ENCODE results near the gene KCNJ6. TPM values are rescaled to one million over a fixed set of nuclear protein-coding genes. Genes with fewer than 3 reads are reported as not detected.

KCNJ6 gene
- total RNA-seq, 4 donors from 2014 or later: not detected

DNA sequence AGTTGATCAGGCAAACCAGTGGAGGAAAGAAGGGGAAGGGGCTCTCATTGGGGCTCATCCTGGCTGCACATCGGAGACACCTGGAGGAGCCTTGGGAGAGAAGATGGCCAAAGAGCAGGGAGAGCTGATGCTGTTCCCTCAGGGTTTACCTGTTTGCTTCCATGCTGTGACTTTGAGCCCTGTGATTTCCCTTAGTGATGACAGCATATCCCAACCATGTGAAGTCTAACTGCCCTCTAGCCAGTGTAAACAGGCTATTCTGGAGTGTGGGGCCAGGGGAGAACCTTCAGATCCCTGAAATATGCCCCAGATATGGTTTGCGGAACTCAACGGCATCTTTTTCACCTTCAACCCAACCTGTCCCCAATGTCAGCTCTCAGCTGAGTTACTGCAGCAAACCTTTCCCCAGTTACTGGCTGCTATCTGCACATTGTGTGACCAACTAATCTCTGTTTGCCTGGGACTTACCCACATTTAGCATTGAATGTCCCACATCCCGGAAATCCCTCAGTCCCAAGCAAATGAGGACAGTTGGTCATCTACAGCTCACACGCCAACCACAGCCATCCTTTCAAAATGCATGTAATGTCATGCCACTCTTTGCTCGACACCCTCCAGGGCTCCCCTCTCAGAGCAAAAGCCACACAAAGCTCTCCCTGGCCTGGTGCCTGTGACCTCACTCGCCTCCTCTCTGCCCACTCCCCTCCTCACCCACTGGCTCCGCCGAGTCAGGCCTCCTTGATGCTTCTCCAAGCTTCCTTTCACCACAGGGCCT, 242.3 kb downstream of the KCNJ6 start:
- DNase-seq: no peak
- no peak for ATAC-seq
- Histone ChIP-seq H3K4me1 (peaks cover 3 to 4% of the 10 kb centered on the region in 2 donors), H3K27me3 (peaks cover 0 to 3% (median 0%) of the 10 kb centered on the region in 3 donors), H3K9me3 (no peaks in the 10 kb centered on the region), H3K27ac (no peak overlapping the region), H3K36me3 (no peaks in the 10 kb centered on the region), H3K4me3 (no peak overlapping the region)
- TF ChIP-seq CTCF (IDR thresholded peaks at IDR 0.05 in 4 of 5, conservative IDR thresholded peaks at IDR 0.05 in 1 of 5): no peak
- TF ChIP-seq POLR2A (IDR thresholded peaks at IDR 0.05): no peak
- intact Hi-C loops (cut with DNase I; ENCODE audit: low total_unique reads): loop anchor here (2.0 kb wide), 1 partner anchor 683 kb away; no protein-coding TSS in a partner anchor
- in situ Hi-C loops (cut with MboI; ENCODE audit: low sequenced_read_pairs in 4 of 4): no loop called here

DNA sequence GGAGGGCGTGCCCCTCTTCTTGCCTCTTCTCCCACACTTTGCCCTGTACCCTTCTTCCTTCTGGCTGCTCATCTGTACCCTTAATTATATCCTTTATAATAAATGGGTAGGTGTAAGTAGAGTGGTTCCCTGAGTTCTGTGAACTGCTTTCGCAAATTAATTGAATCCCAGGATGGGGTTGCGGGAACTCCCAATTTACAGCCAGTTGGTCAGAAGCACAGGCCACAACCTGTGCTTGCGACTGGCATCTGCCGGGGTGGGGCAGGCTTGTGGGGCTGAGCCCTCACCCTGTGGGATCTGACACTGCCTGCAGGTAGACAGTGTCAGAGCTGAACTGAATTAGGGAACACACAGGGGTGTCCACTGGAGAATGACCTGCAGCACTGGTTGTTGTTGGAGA, 244.9 kb downstream of the KCNJ6 start:
- in situ Hi-C loops (cut with MboI; ENCODE audit: low sequenced_read_pairs in 4 of 4): no loop called here
- intact Hi-C loops (cut with DNase I; ENCODE audit: low total_unique reads): no loop called here
- TF ChIP-seq POLR2A (IDR thresholded peaks at IDR 0.05) (no peak), CTCF (IDR thresholded peaks at IDR 0.05 in 4 of 5, conservative IDR thresholded peaks at IDR 0.05 in 1 of 5) (no peak)
- no peak for ATAC-seq
- no peak overlapping the region for H3K27ac ChIP-seq
- no peak for DNase-seq
- no peak overlapping the region for H3K4me3 ChIP-seq
- peaks cover 3 to 4% of the 10 kb centered on the region in 2 donors for H3K4me1 ChIP-seq
- H3K36me3 ChIP-seq: no peaks in the 10 kb centered on the region
- peaks cover 0 to 3% (median 0%) of the 10 kb centered on the region in 3 donors for H3K27me3 ChIP-seq
- no peaks in the 10 kb centered on the region for H3K9me3 ChIP-seq

GRCh38 chr21:37670883-37671282, 245.4 kb downstream of the KCNJ6 start:
- H3K27me3 ChIP-seq: peaks cover 0 to 3% (median 0%) of the 10 kb centered on the region in 3 donors
- H3K9me3 ChIP-seq: no peaks in the 10 kb centered on the region
- in situ Hi-C loops (cut with MboI; ENCODE audit: low sequenced_read_pairs in 4 of 4) (no loop called here), intact Hi-C loops (cut with DNase I; ENCODE audit: low total_unique reads) (no loop called here)
- no peak overlapping the region for H3K27ac ChIP-seq
- TF ChIP-seq POLR2A (IDR thresholded peaks at IDR 0.05): no peak
- TF ChIP-seq CTCF (IDR thresholded peaks at IDR 0.05 in 4 of 5, conservative IDR thresholded peaks at IDR 0.05 in 1 of 5): no peak
- peaks cover 3 to 4% of the 10 kb centered on the region in 2 donors for H3K4me1 ChIP-seq
- H3K36me3 ChIP-seq: no peaks in the 10 kb centered on the region
- ATAC-seq (no peak), DNase-seq (no peak)
- no peak overlapping the region for H3K4me3 ChIP-seq

DNA sequence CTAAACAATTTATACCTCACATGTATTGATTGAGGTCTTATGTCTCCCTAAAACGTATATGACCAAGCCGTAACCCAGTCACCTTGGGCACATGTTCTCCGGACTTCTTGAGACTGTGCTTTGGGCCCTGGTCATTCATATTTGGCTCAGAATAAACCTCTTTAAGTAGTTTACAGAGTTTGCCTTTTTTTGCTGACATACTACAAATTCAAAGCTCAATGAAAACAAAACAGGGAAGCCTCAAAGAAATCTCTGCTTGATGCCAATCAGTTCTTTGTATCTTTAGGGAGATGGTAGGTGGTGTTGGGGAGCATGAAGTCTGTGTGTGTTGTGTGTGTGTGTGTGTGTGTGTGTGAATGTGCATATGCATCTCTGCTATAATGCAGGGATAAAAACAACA, 247.0 kb downstream of the KCNJ6 start:
- Histone ChIP-seq H3K27ac (no peak overlapping the region), H3K4me3 (no peak overlapping the region), H3K27me3 (no peaks in the 10 kb centered on the region), H3K36me3 (no peaks in the 10 kb centered on the region), H3K9me3 (no peaks in the 10 kb centered on the region), H3K4me1 (no peaks in the 10 kb centered on the region)
- in situ Hi-C loops (cut with MboI; ENCODE audit: low sequenced_read_pairs in 4 of 4): no loop called here
- DNase-seq (no peak), ATAC-seq (no peak)
- intact Hi-C loops (cut with DNase I; ENCODE audit: low total_unique reads): no loop called here
- TF ChIP-seq POLR2A (IDR thresholded peaks at IDR 0.05): no peak
- no peak for TF ChIP-seq CTCF (IDR thresholded peaks at IDR 0.05 in 4 of 5, conservative IDR thresholded peaks at IDR 0.05 in 1 of 5)
